ENCODE results near the gene LRRC8E. TPM values are rescaled to one million over a fixed set of nuclear protein-coding genes. Genes with fewer than 3 reads are reported as not detected.
"Not testable (repeated sequence)": the region's sequence is repeated elsewhere in the genome, so short reads cannot be mapped to it uniquely, and the experiment has no call there.

The LRRC8E gene
- total RNA-seq, 4 donors from 2014 or later = 0.79 to 6.5 (median 3.0) TPM

- DNase-seq (ENCODE audit: low spot score) (no peak), ATAC-seq (ENCODE audit: low FRiP score) (no peak)
- TF ChIP-seq CTCF (IDR thresholded peaks at IDR 0.05) = no peak
Measured at GRCh38 chr19:7926727-7927604, 38.7 kb downstream of the LRRC8E start.

- TF ChIP-seq CTCF (IDR thresholded peaks at IDR 0.05) = no peak
- ATAC-seq (ENCODE audit: low FRiP score) (no peak), DNase-seq (ENCODE audit: low spot score) (no peak)
Measured at GRCh38 chr19:7927605-7928333, 39.5 kb downstream of the LRRC8E start.

- ATAC-seq (ENCODE audit: low FRiP score) (no peak), DNase-seq (ENCODE audit: low spot score) (no peak)
- no peak for TF ChIP-seq CTCF (IDR thresholded peaks at IDR 0.05)
Measured at GRCh38 chr19:7928334-7928706, 40.0 kb downstream of the LRRC8E start.

- ATAC-seq (ENCODE audit: low FRiP score) (peak; percentile 16), DNase-seq (ENCODE audit: low spot score) (peak; percentile 36)
- TF ChIP-seq CTCF (IDR thresholded peaks at IDR 0.05) = no peak
Measured at GRCh38 chr19:7928741-7929701, 40.7 kb downstream of the LRRC8E start.

GRCh38 chr19:7930030-7930429 lies 41.7 kb downstream of the LRRC8E start:
- DNase-seq (ENCODE audit: low spot score); ATAC-seq (ENCODE audit: low FRiP score): not testable (repeated sequence)

- no peak for TF ChIP-seq CTCF (IDR thresholded peaks at IDR 0.05)
- DNase-seq (ENCODE audit: low spot score) = no peak
- ATAC-seq (ENCODE audit: low FRiP score) = no peak
Measured at GRCh38 chr19:7930765-7931164, 42.5 kb downstream of the LRRC8E start.
